MM.1S (cell line): ENCODE measurements around the gene MTFR2.

ENCODE experiments used
- DNase-seq: peaks from one replicate; pipeline ENCODE4 v3.0.0-alpha.2; 2015
- H2AFZ ChIP-seq: fragments of 300-600 bp; sonication (generic); 2 replicates; pipeline ENCODE4 v1.6.0; 2016; ENCODE audit warnings: antibody characterized with exemption, low read length
- H3F3A ChIP-seq: fragments of 300-600 bp; sonication (generic); 2 replicates; pipeline ENCODE4 v1.6.1; 2016; ENCODE audit warnings: mild to moderate bottlenecking, antibody characterized with exemption, low read length, moderate library complexity, mixed read lengths; ENCODE audit not compliant: insufficient read depth
- H3K27ac ChIP-seq: fragments of 300-600 bp; sonication (generic); 2 replicates; pipeline ENCODE4 v1.5.1; 2016; ENCODE audit warnings: mild to moderate bottlenecking, low read length
- H3K27me3 ChIP-seq: fragments of 300-600 bp; sonication (generic); replicated peaks from 2 replicates; pipeline ENCODE4 v1.6.0; 2016; ENCODE audit warnings: low read length; ENCODE audit not compliant: insufficient read depth
- H3K36me3 ChIP-seq: fragments of 300-600 bp; sonication (generic); replicated peaks from 2 replicates; pipeline ENCODE4 v1.6.1; 2016; ENCODE audit warnings: mild to moderate bottlenecking, low read length, mixed read lengths; ENCODE audit not compliant: insufficient read depth
- H3K4me1 ChIP-seq: fragments of 300-600 bp; sonication (generic); 2 replicates; pipeline ENCODE4 v1.6.1; 2016; ENCODE audit warnings: low read length, mixed read lengths
- H3K4me2 ChIP-seq: fragments of 300-600 bp; sonication (generic); 2 replicates; pipeline ENCODE4 v1.6.0; 2016; ENCODE audit warnings: low read depth, low read length
- H3K4me3 ChIP-seq: fragments of 300-600 bp; sonication (generic); 2 replicates; pipeline ENCODE4 v1.5.1; 2016; ENCODE audit warnings: low read length, mixed read lengths
- H3K79me2 ChIP-seq: fragments of 300-600 bp; sonication (generic); 2 replicates; pipeline ENCODE4 v1.6.1; 2016; ENCODE audit warnings: mixed run types, low read length, mixed read lengths
- H3K9ac ChIP-seq: fragments of 300-600 bp; sonication (generic); 2 replicates; pipeline ENCODE4 v1.6.1; 2016; ENCODE audit warnings: low read length, mixed read lengths
- H3K9me2 ChIP-seq: fragments of 300-600 bp; sonication (generic); replicated peaks from 2 replicates; pipeline ENCODE4 v1.6.1; 2016; ENCODE audit warnings: mild to moderate bottlenecking, low read length, mixed read lengths; ENCODE audit not compliant: insufficient read depth
- H3K9me3 ChIP-seq: fragments of 300-600 bp; sonication (generic); replicated peaks from 2 replicates; pipeline ENCODE4 v1.6.1; 2016; ENCODE audit warnings: mild to moderate bottlenecking, low read length, mixed read lengths; ENCODE audit not compliant: insufficient read depth
- H4K20me1 ChIP-seq: fragments of 300-600 bp; sonication (generic); 2 replicates; pipeline ENCODE4 v1.6.1; 2016; ENCODE audit warnings: mild to moderate bottlenecking, low read length, moderate library complexity, mixed read lengths; ENCODE audit not compliant: insufficient read depth
- CTCF ChIP-seq: fragments of 300-600 bp; sonication (generic); IDR thresholded peaks from 2 replicates; pipeline ENCODE4 v1.5.1; 2016; ENCODE audit warnings: antibody characterized with exemption, low read length, mixed read lengths
- EZH2 ChIP-seq: fragments of 300-600 bp; sonication (generic); optimal IDR thresholded peaks from 2 replicates; pipeline ENCODE3; 2017; ENCODE audit warnings: low read depth, mild to moderate bottlenecking, antibody characterized with exemption, low read length, mixed read lengths
- EZH2phosphoT487 ChIP-seq: fragments of 300-600 bp; sonication (generic); IDR thresholded peaks from 2 replicates; pipeline ENCODE4 v1.6.1; 2018; ENCODE audit warnings: antibody characterized with exemption, low read length

MTFR2 gene

GRCh38 chr6:136232701-136233100 lies 17.4 kb downstream of the MTFR2 start:
- Histone ChIP-seq H3K9ac (no peak overlapping the region), H3K27me3 (no peaks in the 10 kb centered on the region), H3K27ac (no peak overlapping the region), H3K9me3 (no peaks in the 10 kb centered on the region), H3F3A (no peaks in the 10 kb centered on the region), H3K4me1 (no peaks in the 10 kb centered on the region), H3K4me2 (no peak overlapping the region), H3K9me2 (no peaks in the 10 kb centered on the region), H3K79me2 (no peaks in the 10 kb centered on the region), H4K20me1 (no peaks in the 10 kb centered on the region), H2AFZ (no peak overlapping the region), H3K4me3 (no peak overlapping the region), H3K36me3 (no peaks in the 10 kb centered on the region)
- TF ChIP-seq EZH2phosphoT487 = no peak
- no peak for TF ChIP-seq EZH2
- no peak for TF ChIP-seq CTCF
- no peak for DNase-seq

- no peaks in the 10 kb centered on the region for H3K36me3 ChIP-seq
- H3K27me3 ChIP-seq = no peaks in the 10 kb centered on the region
- no peak overlapping the region for H3K9ac ChIP-seq
- no peaks in the 10 kb centered on the region for H3K9me2 ChIP-seq
- no peak overlapping the region for H3K4me2 ChIP-seq
- no peaks in the 10 kb centered on the region for H3K9me3 ChIP-seq
- H3K27ac ChIP-seq = no peak overlapping the region
- H2AFZ ChIP-seq = no peak overlapping the region
- H3K4me3 ChIP-seq = no peak overlapping the region
- H3K79me2 ChIP-seq = no peaks in the 10 kb centered on the region
- H3F3A ChIP-seq = no peaks in the 10 kb centered on the region
- H3K4me1 ChIP-seq = peaks cover 5% of the 10 kb centered on the region; the same call in 1 of the 2 replicates
- no peaks in the 10 kb centered on the region for H4K20me1 ChIP-seq
- TF ChIP-seq EZH2phosphoT487 = no peak
- TF ChIP-seq EZH2 = no peak
- no peak for TF ChIP-seq CTCF
- DNase-seq = no peak
Observed at GRCh38 chr6:136230219-136230853, 19.8 kb downstream of the MTFR2 start.

GRCh38 chr6:136228814-136229213 lies 21.3 kb downstream of the MTFR2 start:
- DNase-seq = no peak
- peaks cover 5% of the 10 kb centered on the region; the same call in 1 of the 2 replicates for H3K4me1 ChIP-seq
- no peaks in the 10 kb centered on the region for H4K20me1 ChIP-seq
- H3K36me3 ChIP-seq = no peaks in the 10 kb centered on the region
- no peaks in the 10 kb centered on the region for H3F3A ChIP-seq
- H3K27me3 ChIP-seq = no peaks in the 10 kb centered on the region
- H3K27ac ChIP-seq = no peak overlapping the region
- H3K4me3 ChIP-seq = no peak overlapping the region
- no peaks in the 10 kb centered on the region for H3K79me2 ChIP-seq
- H3K4me2 ChIP-seq = no peak overlapping the region
- no peak for TF ChIP-seq EZH2phosphoT487
- no peak for TF ChIP-seq CTCF
- no peak for TF ChIP-seq EZH2
- H2AFZ ChIP-seq = no peak overlapping the region
- no peaks in the 10 kb centered on the region for H3K9me2 ChIP-seq
- no peaks in the 10 kb centered on the region for H3K9me3 ChIP-seq
- no peak overlapping the region for H3K9ac ChIP-seq
